Measurements from ENCODE around the gene GPR152.

Gene GPR152

GRCh38 chr11:67423466-67423865, 29.1 kb downstream of the GPR152 start:
- no peak for DNase-seq

GRCh38 chr11:67422891-67423290, 29.6 kb downstream of the GPR152 start:
- no peak for DNase-seq

- no peak for DNase-seq
Measured at GRCh38 chr11:67421430-67422031, 31.0 kb downstream of the GPR152 start.

GRCh38 chr11:67420646-67421429, 31.7 kb downstream of the GPR152 start:
- DNase-seq, result peak; percentile 93

- DNase-seq, result no peak
Measured at GRCh38 chr11:67420147-67420645, 32.3 kb downstream of the GPR152 start.

- DNase-seq, result no peak
Measured at GRCh38 chr11:67419325-67420049, 33.0 kb downstream of the GPR152 start.

- peak; percentile 18 for DNase-seq
Measured at GRCh38 chr11:67418476-67419281, 33.9 kb downstream of the GPR152 start.

- no peak for DNase-seq
Measured at GRCh38 chr11:67417425-67417824, 35.1 kb downstream of the GPR152 start.

- no peak for DNase-seq
Measured at GRCh38 chr11:67416416-67417335, 35.9 kb downstream of the GPR152 start.

- no peak for DNase-seq
Measured at GRCh38 chr11:67415501-67416304, 36.8 kb downstream of the GPR152 start, which contains the start of gene CARNS1. Gene CARNS1 (plus strand): TSS chr11:67415678. CDS start chr11:67416200, 522 bp downstream.

GRCh38 chr11:67413266-67413849, 39.2 kb downstream of the GPR152 start:
- DNase-seq, result no peak

GRCh38 chr11:67412495-67413179, 39.9 kb downstream of the GPR152 start:
- no peak for DNase-seq

GRCh38 chr11:67411785-67412152, 40.8 kb downstream of the GPR152 start:
- no peak for DNase-seq

GRCh38 chr11:67410984-67411784, 41.3 kb downstream of the GPR152 start:
- no peak for DNase-seq

GRCh38 chr11:67410369-67410831, 42.1 kb downstream of the GPR152 start:
- no peak for DNase-seq

GRCh38 chr11:67409781-67410368, 42.7 kb downstream of the GPR152 start:
- no peak for DNase-seq

GRCh38 chr11:67409261-67409666, 43.3 kb downstream of the GPR152 start:
- DNase-seq, result no peak
